Endothelial cell of umbilical vein (primary cell): ENCODE data around the gene PAX2.

Source experiments
- EZH2 ChIP-seq: IDR thresholded peaks from 2 replicates; pipeline ENCODE4 v1.6.1; 2012; ENCODE audit warnings: borderline replicate concordance, low read depth, mild to moderate bottlenecking, moderate library complexity, low read length, inconsistent platforms; ENCODE audit not compliant: severe bottlenecking
- FOS ChIP-seq: IDR thresholded peaks from 2 replicates; pipeline ENCODE4 v1.6.1; 2011; ENCODE audit warnings: mild to moderate bottlenecking, low read length, moderate library complexity, borderline replicate concordance; ENCODE audit not compliant: insufficient read depth
- JUN ChIP-seq: IDR thresholded peaks from 2 replicates; pipeline ENCODE4 v1.6.1; 2011; ENCODE audit warnings: borderline replicate concordance, low read depth; ENCODE audit not compliant: insufficient read length, insufficient read depth
- POLR2A ChIP-seq: IDR thresholded peaks from 2 replicates; pipeline ENCODE4 v1.6.1; 2012; ENCODE audit warnings: low read depth, mild to moderate bottlenecking, control low read depth, low read length
- POLR2AphosphoS5 ChIP-seq: IDR thresholded peaks from 2 replicates; pipeline ENCODE4 v1.6.1; 2012; ENCODE audit warnings: low read depth, mild to moderate bottlenecking, control low read depth, low read length, moderate library complexity; ENCODE audit not compliant: insufficient read depth
- TF ChIP-seq, protein P1 (sequence below), 2 donors: IDR thresholded peaks; 1 replicate in 1 of 2; 2 replicates in 1 of 2; pipeline ENCODE4 v1.5.1; 2011; ENCODE audit warnings: low read length in 2 of 2, mild to moderate bottlenecking in 2 of 2, moderate library complexity in 2 of 2, control low read depth in 1 of 2, inconsistent platforms in 1 of 2, low read depth in 1 of 2; ENCODE audit not compliant: insufficient read depth in 1 of 2; ENCODE audit errors: extremely low read depth in 1 of 2
- TF ChIP-seq, protein P2 (sequence below): IDR thresholded peaks from 2 replicates; pipeline ENCODE4 v1.6.1; 2011; ENCODE audit not compliant: insufficient read depth, insufficient read length

GRCh38 chr10:100814751-100815474 is 69.5 kb downstream of the PAX2 start:
- TF ChIP-seq, protein P1, sequence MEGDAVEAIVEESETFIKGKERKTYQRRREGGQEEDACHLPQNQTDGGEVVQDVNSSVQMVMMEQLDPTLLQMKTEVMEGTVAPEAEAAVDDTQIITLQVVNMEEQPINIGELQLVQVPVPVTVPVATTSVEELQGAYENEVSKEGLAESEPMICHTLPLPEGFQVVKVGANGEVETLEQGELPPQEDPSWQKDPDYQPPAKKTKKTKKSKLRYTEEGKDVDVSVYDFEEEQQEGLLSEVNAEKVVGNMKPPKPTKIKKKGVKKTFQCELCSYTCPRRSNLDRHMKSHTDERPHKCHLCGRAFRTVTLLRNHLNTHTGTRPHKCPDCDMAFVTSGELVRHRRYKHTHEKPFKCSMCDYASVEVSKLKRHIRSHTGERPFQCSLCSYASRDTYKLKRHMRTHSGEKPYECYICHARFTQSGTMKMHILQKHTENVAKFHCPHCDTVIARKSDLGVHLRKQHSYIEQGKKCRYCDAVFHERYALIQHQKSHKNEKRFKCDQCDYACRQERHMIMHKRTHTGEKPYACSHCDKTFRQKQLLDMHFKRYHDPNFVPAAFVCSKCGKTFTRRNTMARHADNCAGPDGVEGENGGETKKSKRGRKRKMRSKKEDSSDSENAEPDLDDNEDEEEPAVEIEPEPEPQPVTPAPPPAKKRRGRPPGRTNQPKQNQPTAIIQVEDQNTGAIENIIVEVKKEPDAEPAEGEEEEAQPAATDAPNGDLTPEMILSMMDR (IDR thresholded peaks at IDR 0.05; ENCODE audit: extremely low read depth in 1 of 2, insufficient read depth in 1 of 2, low read depth in 1 of 2, low read length in 2 of 2) = no peak
- TF ChIP-seq EZH2 = no peak
- no peak for TF ChIP-seq POLR2A
- TF ChIP-seq POLR2AphosphoS5 = no peak
- TF ChIP-seq FOS = no peak
- TF ChIP-seq, protein P2, sequence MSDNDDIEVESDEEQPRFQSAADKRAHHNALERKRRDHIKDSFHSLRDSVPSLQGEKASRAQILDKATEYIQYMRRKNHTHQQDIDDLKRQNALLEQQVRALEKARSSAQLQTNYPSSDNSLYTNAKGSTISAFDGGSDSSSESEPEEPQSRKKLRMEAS = no peak
- TF ChIP-seq JUN = no peak
